CD8-positive, alpha-beta memory T cell (primary cell): ENCODE data around the gene SMYD2. TPM values are rescaled to one million over a fixed set of nuclear protein-coding genes. Genes with fewer than 3 reads are reported as not detected.
A peak's percentile ranks its signal among the peaks of the same experiment; 100 is the strongest.

ENCODE experiments used
- CTCF ChIA-PET: fragments of 350-600 bp; sonication (Branson Sonifier 250); formaldehyde crosslinking; loops from one replicate; lab custom pipeline; 2021; ENCODE audit warnings: antibody characterized with exemption; lab: Charles Lee
- POLR2A ChIA-PET: fragments of 350-600 bp; sonication (Branson Sonifier 250); formaldehyde crosslinking; loops from one replicate; lab custom pipeline; 2021; ENCODE audit warnings: antibody characterized with exemption; lab: Charles Lee
- DNase-seq, 5 donors: peaks; one replicate each; pipeline versions ENCODE4 v3.0.0 to v3.0.0-alpha.2; 2020 to 2022; ENCODE audit warnings: mixed read lengths in 1 of 5
- H3K27ac ChIP-seq: one replicate; pipeline ENCODE4 v1.7.0; 2013; ENCODE audit warnings: low read depth, mild to moderate bottlenecking, low read length, moderate library complexity
- H3K27me3 ChIP-seq: 2 replicates; pipeline ENCODE4 v1.7.0; 2013; ENCODE audit warnings: low read length, mild to moderate bottlenecking; ENCODE audit not compliant: insufficient read depth, poor library complexity, severe bottlenecking
- H3K36me3 ChIP-seq: 2 replicates; pipeline ENCODE4 v1.7.0; 2013; ENCODE audit warnings: mild to moderate bottlenecking, low read length, moderate library complexity; ENCODE audit not compliant: insufficient read depth
- H3K4me1 ChIP-seq: 2 replicates; pipeline ENCODE4 v1.7.0; 2013; ENCODE audit warnings: mild to moderate bottlenecking, low read length, moderate library complexity; ENCODE audit not compliant: insufficient read depth
- H3K4me3 ChIP-seq: 2 replicates; pipeline ENCODE4 v1.7.0; 2013; ENCODE audit warnings: mild to moderate bottlenecking, low read length
- H3K9me3 ChIP-seq: 2 replicates; pipeline ENCODE4 v1.7.0; 2013; ENCODE audit warnings: mild to moderate bottlenecking, low read length
- H3K27ac Mint-ChIP-seq, 8 donors: one replicate each; pipeline ENCODE4 v1.8.0; 2020 to 2021; ENCODE audit warnings: mixed read lengths in 8 of 8, mild to moderate bottlenecking in 6 of 8, inconsistent platforms in 3 of 8, moderate library complexity in 3 of 8
- H3K27me3 Mint-ChIP-seq, 2 donors: one replicate each; pipeline ENCODE4 v1.8.0; 2020 to 2021; ENCODE audit warnings: mixed read lengths in 2 of 2, mild to moderate bottlenecking in 1 of 2, moderate library complexity in 1 of 2
- H3K36me3 Mint-ChIP-seq, 3 donors: one replicate each; pipeline ENCODE4 v1.8.0; 2020 to 2021; ENCODE audit warnings: mixed read lengths in 3 of 3, inconsistent platforms in 1 of 3, mild to moderate bottlenecking in 1 of 3
- H3K4me1 Mint-ChIP-seq, 3 donors: one replicate each; pipeline ENCODE4 v1.8.0; 2020 to 2021; ENCODE audit warnings: mixed read lengths in 3 of 3, inconsistent platforms in 1 of 3, mild to moderate bottlenecking in 1 of 3
- H3K4me3 Mint-ChIP-seq, 7 donors: one replicate each; pipeline ENCODE4 v1.8.0; 2020 to 2021; ENCODE audit warnings: mixed read lengths in 7 of 7, mild to moderate bottlenecking in 6 of 7, moderate library complexity in 4 of 7, inconsistent platforms in 2 of 7
- H3K9me3 Mint-ChIP-seq, 5 donors: one replicate each; pipeline ENCODE4 v1.8.0; 2020 to 2022; ENCODE audit warnings: mixed read lengths in 5 of 5, mild to moderate bottlenecking in 3 of 5, moderate library complexity in 2 of 5, inconsistent platforms in 1 of 5
- polyA plus RNA-seq: library from polyadenylated mRNA; unstranded; fragments of 300-500 nt; fragmentation: Illumina TruSeq; gene quantifications from one replicate; pipeline ENCODE4 v1.2.3, GENCODE V29; 2021
- total RNA-seq, 2 experiments: library from RNA; stranded (reverse); gene quantifications; one replicate each; pipeline ENCODE4 v1.2.3, GENCODE V29; 2021

SMYD2 gene
- total and polyA plus RNA-seq, 3 experiments from 2014 or later, result 23.2 to 46.2 (median 25.9) TPM

- ChIA-PET CTCF (interaction anchor here (1.1 kb wide), 1 partner anchor 18 kb away, joined by 7 read pairs; no protein-coding TSS in a partner anchor), POLR2A (interaction anchor here (0.7 kb wide), 1 partner anchor 104 kb away, joined by 5 read pairs; no protein-coding TSS in a partner anchor)
These were observed 68.8 kb downstream of the SMYD2 start for GRCh38 chr1:214349781-214350180.

GRCh38 chr1:214351551-214352277 lies 70.8 kb downstream of the SMYD2 start:
- no peaks in the 10 kb centered on the region for H3K9me3 Mint-ChIP-seq
- no peak overlapping the region for H3K4me3 Mint-ChIP-seq
- POLR2A ChIA-PET, result no interaction called here
- H3K27ac ChIP-seq, result no peak overlapping the region
- H3K4me3 ChIP-seq, result no peak overlapping the region
- H3K36me3 Mint-ChIP-seq, result peaks cover 2 to 4% (median 3%) of the 10 kb centered on the region in 3 donors
- H3K4me1 Mint-ChIP-seq, result no peaks in the 10 kb centered on the region
- DNase-seq, result no peak
- H3K27me3 ChIP-seq, result no peaks in the 10 kb centered on the region
- no peaks in the 10 kb centered on the region for H3K36me3 ChIP-seq
- no peaks in the 10 kb centered on the region for H3K4me1 ChIP-seq
- H3K9me3 ChIP-seq, result no peaks in the 10 kb centered on the region
- CTCF ChIA-PET, result interaction anchor here (2.0 kb wide), 1 partner anchor 23 kb away, joined by 8 read pairs; no protein-coding TSS in a partner anchor
- no peaks in the 10 kb centered on the region for H3K27me3 Mint-ChIP-seq
- H3K27ac Mint-ChIP-seq, result no peak overlapping the region

More at GRCh38 chr1:214349781-214350180, 68.8 kb downstream of the SMYD2 start:
- H3K36me3 ChIP-seq, result no peaks in the 10 kb centered on the region
- H3K9me3 ChIP-seq, result no peaks in the 10 kb centered on the region
- no peaks in the 10 kb centered on the region for H3K4me1 Mint-ChIP-seq
- H3K4me3 Mint-ChIP-seq, result no peak overlapping the region
- H3K27ac ChIP-seq, result no peak overlapping the region
- H3K27me3 Mint-ChIP-seq, result no peaks in the 10 kb centered on the region
- H3K27ac Mint-ChIP-seq, result peak overlapping the region in 1 of 8 donors; percentile 7
- DNase-seq, result no peak
- H3K4me1 ChIP-seq, result no peaks in the 10 kb centered on the region
- H3K9me3 Mint-ChIP-seq, result peaks cover 0 to 3% (median 3%) of the 10 kb centered on the region in 5 donors
- H3K27me3 ChIP-seq, result no peaks in the 10 kb centered on the region
- H3K36me3 Mint-ChIP-seq, result peaks cover 9 to 10% (median 10%) of the 10 kb centered on the region in 3 donors
- no peak overlapping the region for H3K4me3 ChIP-seq

DNA sequence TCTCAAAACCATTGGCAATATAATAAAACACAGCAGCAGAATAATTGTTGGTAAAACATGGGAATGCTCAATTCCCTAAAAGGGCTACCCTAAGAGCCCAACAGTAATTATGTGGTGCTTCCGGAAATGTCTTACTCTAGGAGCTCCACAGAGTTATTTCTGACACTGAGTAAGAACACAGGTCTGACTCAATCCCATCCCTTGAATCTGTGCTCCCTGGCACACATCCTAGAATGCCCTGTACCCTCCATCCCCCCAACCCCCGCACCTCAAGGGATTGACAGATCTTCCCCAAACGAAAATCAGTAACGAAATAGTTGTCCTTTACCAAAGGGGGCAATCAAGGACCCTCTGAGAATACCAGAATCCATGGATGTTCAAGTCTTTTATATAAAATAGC lies 71.9 kb downstream of the SMYD2 start:
- H3K27ac Mint-ChIP-seq, result no peak overlapping the region
- Histone ChIP-seq H3K9me3 (no peaks in the 10 kb centered on the region), H3K4me3 (no peak overlapping the region), H3K27me3 (no peaks in the 10 kb centered on the region), H3K27ac (no peak overlapping the region), H3K4me1 (no peaks in the 10 kb centered on the region), H3K36me3 (no peaks in the 10 kb centered on the region)
- ChIA-PET POLR2A (no interaction called here), CTCF (interaction anchor here (0.9 to 2.0 kb wide), 2 partner anchors 24 to 61 kb away, joined by 3 to 8 read pairs; no protein-coding TSS in a partner anchor)
- H3K27me3 Mint-ChIP-seq, result peaks cover 0 to under 1% of the 10 kb centered on the region in 2 donors
- peaks cover 0 to 1% (median 0%) of the 10 kb centered on the region in 5 donors for H3K9me3 Mint-ChIP-seq
- no peak overlapping the region for H3K4me3 Mint-ChIP-seq
- no peaks in the 10 kb centered on the region for H3K4me1 Mint-ChIP-seq
- DNase-seq, result no peak
- peaks cover 0 to 2% (median 0%) of the 10 kb centered on the region in 3 donors for H3K36me3 Mint-ChIP-seq

DNA sequence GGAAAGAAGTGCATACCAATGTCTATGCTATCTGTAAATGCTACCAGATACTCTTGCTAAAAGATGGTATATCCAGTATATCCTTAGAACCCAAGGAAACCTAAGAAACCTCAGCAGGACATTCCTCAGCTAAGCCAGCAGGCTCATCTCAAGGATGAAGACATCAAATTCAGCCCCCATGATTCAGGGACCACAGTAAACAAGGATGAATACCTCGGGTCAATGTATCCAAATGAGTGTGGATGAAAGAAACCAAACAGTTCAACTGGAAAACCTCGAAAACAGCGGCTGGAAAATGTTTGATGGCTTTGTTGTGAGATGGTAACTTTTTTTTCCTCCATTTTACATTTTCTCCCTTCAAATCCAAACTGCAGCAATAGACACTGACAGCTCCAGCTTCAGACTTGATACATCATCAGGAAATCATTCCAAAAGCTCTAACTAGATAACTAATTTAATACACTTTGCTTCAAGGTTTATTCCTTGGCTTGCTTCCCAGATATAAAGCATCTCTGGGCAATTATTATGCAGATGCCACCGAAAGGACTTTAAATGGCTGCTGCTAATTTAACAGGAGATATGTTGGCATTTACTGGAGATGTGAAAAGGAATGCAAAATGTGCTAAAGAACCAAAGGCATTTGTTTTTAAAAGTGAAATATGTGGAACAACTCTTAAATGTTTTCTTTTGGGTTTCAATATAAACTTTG lies 73.6 kb downstream of the SMYD2 start:
- no peak for DNase-seq
- Histone ChIP-seq H3K9me3 (no peaks in the 10 kb centered on the region), H3K4me3 (no peak overlapping the region), H3K27ac (no peak overlapping the region), H3K4me1 (no peaks in the 10 kb centered on the region), H3K36me3 (no peaks in the 10 kb centered on the region), H3K27me3 (no peaks in the 10 kb centered on the region)
- H3K36me3 Mint-ChIP-seq, result peaks cover 0 to 2% (median 0%) of the 10 kb centered on the region in 3 donors
- H3K27ac Mint-ChIP-seq, result no peak overlapping the region
- ChIA-PET CTCF (interaction anchor here (1.6 kb wide), 1 partner anchor 21 kb away, joined by 3 read pairs; no protein-coding TSS in a partner anchor), POLR2A (no interaction called here)
- peaks cover 0 to 1% (median 0%) of the 10 kb centered on the region in 5 donors for H3K9me3 Mint-ChIP-seq
- H3K27me3 Mint-ChIP-seq, result peaks cover 0 to 5% of the 10 kb centered on the region in 2 donors
- H3K4me3 Mint-ChIP-seq, result no peak overlapping the region
- no peaks in the 10 kb centered on the region for H3K4me1 Mint-ChIP-seq

DNA sequence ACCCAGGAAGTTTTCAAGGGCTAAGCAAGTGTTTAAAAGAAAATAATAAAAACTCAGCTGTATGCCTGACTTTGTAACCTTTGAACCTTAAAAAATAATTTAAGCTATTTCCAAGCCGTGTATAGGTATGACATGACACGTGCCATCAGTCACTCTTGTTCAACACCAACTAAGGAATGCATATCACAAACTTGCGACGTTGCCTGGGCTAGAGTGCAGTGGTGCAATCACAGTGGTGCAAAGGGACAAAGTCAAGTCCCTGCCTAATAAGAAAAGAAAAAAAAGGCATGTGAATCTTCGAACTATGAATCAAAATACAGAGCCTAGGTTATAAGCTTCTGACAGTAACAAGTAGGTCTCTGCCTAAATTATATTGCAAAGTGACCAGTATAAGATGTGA lies 79.2 kb downstream of the SMYD2 start:
- Histone ChIP-seq H3K4me1 (no peaks in the 10 kb centered on the region), H3K27me3 (peaks cover 3% of the 10 kb centered on the region), H3K27ac (no peak overlapping the region), H3K36me3 (no peaks in the 10 kb centered on the region), H3K9me3 (no peaks in the 10 kb centered on the region), H3K4me3 (no peak overlapping the region)
- CTCF ChIA-PET, result interaction anchor here (1.2 kb wide), 1 partner anchor 9 kb away, joined by 3 read pairs; no protein-coding TSS in a partner anchor
- no peak overlapping the region for H3K4me3 Mint-ChIP-seq
- no peak overlapping the region for H3K27ac Mint-ChIP-seq
- DNase-seq, result no peak
- peaks cover 0 to 1% (median 0%) of the 10 kb centered on the region in 5 donors for H3K9me3 Mint-ChIP-seq
- peaks cover 14 to 48% of the 10 kb centered on the region in 2 donors for H3K27me3 Mint-ChIP-seq
- no peaks in the 10 kb centered on the region for H3K36me3 Mint-ChIP-seq
- POLR2A ChIA-PET, result no interaction called here
- H3K4me1 Mint-ChIP-seq, result no peaks in the 10 kb centered on the region

- no peak for DNase-seq
- Histone ChIP-seq H3K9me3 (no peaks in the 10 kb centered on the region), H3K4me1 (no peaks in the 10 kb centered on the region), H3K27ac (no peak overlapping the region), H3K4me3 (no peak overlapping the region), H3K27me3 (peaks cover 3% of the 10 kb centered on the region), H3K36me3 (no peaks in the 10 kb centered on the region)
- Mint-ChIP-seq H3K27me3 (peaks cover 15 to 48% of the 10 kb centered on the region in 2 donors), H3K36me3 (no peaks in the 10 kb centered on the region), H3K4me3 (no peak overlapping the region), H3K27ac (no peak overlapping the region), H3K4me1 (no peaks in the 10 kb centered on the region), H3K9me3 (peaks cover 0 to 1% (median 0%) of the 10 kb centered on the region in 5 donors)
- CTCF ChIA-PET, result interaction anchor here (0.8 kb wide), 1 partner anchor 28 kb away, joined by 3 read pairs; no protein-coding TSS in a partner anchor
- POLR2A ChIA-PET, result no interaction called here
These were observed 79.7 kb downstream of the SMYD2 start for GRCh38 chr1:214360525-214361164.

- Mint-ChIP-seq H3K4me3 (peak overlapping the region in 1 of 7 donors; percentile 7), H3K9me3 (peaks cover 0 to 1% (median 0%) of the 10 kb centered on the region in 5 donors), H3K36me3 (no peaks in the 10 kb centered on the region), H3K4me1 (no peaks in the 10 kb centered on the region), H3K27me3 (peaks cover 15 to 54% of the 10 kb centered on the region in 2 donors), H3K27ac (no peak overlapping the region)
- H3K4me1 ChIP-seq, result no peaks in the 10 kb centered on the region
- DNase-seq, result no peak
- H3K27me3 ChIP-seq, result peaks cover 3% of the 10 kb centered on the region
- H3K4me3 ChIP-seq, result no peak overlapping the region
- ChIA-PET CTCF (interaction anchor here (0.8 kb wide), 1 partner anchor 29 kb away, joined by 3 read pairs; no protein-coding TSS in a partner anchor), POLR2A (no interaction called here)
- H3K27ac ChIP-seq, result no peak overlapping the region
- no peaks in the 10 kb centered on the region for H3K36me3 ChIP-seq
- no peaks in the 10 kb centered on the region for H3K9me3 ChIP-seq
These were observed 80.7 kb downstream of the SMYD2 start for GRCh38 chr1:214361636-214362035.
